AG10803 (cell line): ENCODE results near the gene ARID3A.

Experiments used
- DNase-seq: peaks from one replicate; pipeline ENCODE4 v3.0.0; 2010; ENCODE audit warnings: low read depth
- H3K4me3 ChIP-seq: 2 replicates; pipeline ENCODE4 v1.5.1; 2011; ENCODE audit warnings: mild to moderate bottlenecking, low read length, control low read depth
- TF ChIP-seq, protein P1 (sequence below): conservative IDR thresholded peaks from 2 replicates; pipeline ENCODE4 v1.5.1; 2011; ENCODE audit warnings: mild to moderate bottlenecking, low read length, control low read depth, inconsistent platforms

ARID3A gene

DNA sequence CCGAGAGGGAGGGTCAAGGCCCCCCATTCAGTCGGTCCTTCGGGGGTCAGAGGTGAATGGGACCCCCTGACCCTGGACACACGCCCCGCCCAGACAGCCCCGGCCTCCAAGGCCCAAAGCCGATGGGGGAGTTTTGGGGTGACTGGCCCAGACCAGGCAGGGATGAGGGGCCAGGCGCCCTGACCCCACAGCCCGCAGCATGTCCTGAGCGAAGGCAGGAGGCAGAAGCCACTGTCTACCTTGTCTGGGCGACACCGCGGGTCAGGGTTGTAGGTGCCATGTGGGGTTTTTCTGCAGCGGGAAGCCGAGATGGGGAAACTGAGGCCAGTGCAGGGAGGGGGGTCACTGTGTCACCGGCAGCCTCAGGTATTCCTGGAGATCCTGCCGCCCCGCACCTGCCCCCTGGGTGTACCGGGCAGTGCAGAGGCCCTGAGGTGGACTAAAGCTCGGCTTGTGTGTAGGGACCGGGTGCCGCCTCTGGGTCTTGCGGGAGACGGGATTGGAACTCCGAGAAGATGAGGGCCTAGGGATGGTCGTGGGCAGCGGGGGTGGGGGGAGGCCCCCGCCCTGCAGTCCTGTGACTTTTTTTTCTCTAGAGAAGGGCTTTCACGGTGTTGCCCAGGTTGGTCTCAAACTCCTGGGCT lies 8.5 kb downstream of the ARID3A start:
- DNase-seq = no peak
- no peak overlapping the region for H3K4me3 ChIP-seq
- TF ChIP-seq, protein P1, sequence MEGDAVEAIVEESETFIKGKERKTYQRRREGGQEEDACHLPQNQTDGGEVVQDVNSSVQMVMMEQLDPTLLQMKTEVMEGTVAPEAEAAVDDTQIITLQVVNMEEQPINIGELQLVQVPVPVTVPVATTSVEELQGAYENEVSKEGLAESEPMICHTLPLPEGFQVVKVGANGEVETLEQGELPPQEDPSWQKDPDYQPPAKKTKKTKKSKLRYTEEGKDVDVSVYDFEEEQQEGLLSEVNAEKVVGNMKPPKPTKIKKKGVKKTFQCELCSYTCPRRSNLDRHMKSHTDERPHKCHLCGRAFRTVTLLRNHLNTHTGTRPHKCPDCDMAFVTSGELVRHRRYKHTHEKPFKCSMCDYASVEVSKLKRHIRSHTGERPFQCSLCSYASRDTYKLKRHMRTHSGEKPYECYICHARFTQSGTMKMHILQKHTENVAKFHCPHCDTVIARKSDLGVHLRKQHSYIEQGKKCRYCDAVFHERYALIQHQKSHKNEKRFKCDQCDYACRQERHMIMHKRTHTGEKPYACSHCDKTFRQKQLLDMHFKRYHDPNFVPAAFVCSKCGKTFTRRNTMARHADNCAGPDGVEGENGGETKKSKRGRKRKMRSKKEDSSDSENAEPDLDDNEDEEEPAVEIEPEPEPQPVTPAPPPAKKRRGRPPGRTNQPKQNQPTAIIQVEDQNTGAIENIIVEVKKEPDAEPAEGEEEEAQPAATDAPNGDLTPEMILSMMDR = no peak

DNA sequence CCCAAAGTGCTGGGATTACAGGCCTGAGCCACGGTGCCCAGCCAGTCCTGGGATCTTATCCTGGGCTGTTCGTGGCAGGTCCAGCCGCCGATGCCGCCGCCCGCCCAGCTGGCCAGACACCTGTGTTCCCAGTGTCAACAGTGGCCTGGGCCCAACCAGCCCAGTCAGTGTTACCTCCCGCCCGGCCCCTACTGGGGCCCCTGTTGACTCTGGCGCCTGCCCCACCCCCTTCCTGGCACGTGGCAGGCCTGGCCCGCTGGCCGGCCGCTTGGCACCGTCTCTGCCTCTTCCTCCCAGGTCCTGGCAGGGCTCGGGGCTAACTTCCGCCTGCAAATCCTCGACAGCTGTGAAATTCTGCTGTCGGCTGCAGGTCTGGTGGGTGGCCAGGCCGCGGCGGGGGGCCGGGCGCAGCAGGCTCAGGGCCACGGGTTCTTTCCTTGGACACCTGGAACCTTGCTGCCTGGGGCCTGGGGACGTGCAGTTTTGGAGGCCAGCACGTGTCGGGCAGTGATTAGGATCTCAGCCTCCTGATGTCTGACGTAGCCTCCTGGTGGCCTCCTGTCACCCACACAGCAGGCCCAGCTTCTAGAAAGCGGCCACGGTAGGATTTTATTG lies 9.1 kb downstream of the ARID3A start:
- DNase-seq = peak; percentile 76
- no peak overlapping the region for H3K4me3 ChIP-seq
- TF ChIP-seq, protein P1 = 0 out of 2 replicates have a peak, but pooled peaks have one; percentile 5

DNA sequence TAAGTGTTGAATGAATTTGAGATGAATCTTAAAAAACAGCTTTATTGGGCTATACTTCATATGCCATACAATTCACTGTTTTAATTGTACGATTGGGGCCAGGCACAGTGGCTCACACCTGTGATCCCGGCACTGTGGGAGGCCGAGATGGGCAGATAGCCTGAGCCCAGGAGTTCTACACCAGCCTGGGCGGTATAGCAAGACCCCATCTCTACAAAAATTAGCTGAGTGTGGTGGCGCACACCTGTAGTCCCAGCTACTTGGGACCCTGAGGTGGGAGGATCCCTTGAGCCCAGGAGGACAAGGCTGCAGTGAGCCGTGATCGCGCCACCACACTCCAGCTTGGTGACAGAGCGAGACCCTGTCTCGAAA lies 10.3 kb downstream of the ARID3A start:
- H3K4me3 ChIP-seq = no peak overlapping the region
- TF ChIP-seq, protein P1 = no peak
- DNase-seq = no peak

DNA sequence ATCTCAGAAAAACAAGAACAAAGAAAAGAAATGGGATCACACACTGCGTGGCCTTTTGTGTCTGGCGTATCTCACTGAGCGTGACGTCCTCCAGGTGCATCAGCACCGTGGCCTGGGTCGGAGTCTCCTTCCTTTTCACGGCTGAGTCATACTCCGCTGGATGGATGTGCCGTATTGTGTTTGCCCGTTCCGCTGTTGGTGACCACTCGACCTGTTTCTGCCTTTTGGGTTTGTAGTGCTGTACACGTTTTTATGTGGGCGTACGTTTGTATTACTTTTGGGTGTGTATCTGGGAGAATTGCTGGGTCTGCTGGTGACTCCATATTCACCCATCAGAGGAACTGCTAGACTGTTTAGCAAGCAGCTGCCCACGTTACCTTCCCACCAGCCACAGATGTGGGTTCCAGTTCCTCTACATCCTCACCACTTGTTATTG lies 11.4 kb downstream of the ARID3A start:
- no peak overlapping the region for H3K4me3 ChIP-seq
- TF ChIP-seq, protein P1 = no peak
- DNase-seq = no peak

DNA sequence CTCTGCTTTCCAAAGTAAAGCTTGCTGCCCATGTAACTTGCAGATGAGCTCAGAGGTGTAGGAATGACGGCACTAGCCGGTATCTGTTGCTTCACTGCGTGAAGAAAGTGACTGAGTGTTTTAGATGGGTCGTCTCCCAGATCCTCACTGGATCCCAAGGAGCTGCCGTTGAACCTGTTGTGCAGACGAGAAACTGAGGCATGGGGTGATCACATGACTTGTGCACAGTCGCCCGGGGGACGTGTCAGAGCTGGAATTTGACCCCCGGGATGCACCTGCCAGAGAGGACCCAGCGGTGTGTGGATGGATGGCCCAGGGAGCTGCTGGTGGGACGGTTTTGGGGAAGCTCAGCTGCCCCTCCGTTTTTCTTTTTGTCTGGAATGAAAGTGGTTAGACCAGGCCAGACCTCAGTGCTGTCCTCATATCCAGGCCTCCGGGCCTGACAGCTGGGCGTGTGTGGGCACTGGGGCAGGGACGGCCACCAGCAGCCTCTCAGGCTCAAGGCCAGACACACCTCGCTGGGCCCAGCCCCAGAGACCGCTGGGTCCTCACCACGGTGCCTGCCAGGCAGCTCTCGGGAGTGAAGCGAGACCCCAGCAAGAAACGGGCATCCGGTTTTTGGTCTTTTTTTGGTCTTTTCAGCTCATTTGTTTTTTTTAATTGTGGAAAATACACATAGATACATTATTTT lies 12.5 kb downstream of the ARID3A start:
- no peak for DNase-seq
- H3K4me3 ChIP-seq = no peak overlapping the region
- TF ChIP-seq, protein P1 = no peak

DNA sequence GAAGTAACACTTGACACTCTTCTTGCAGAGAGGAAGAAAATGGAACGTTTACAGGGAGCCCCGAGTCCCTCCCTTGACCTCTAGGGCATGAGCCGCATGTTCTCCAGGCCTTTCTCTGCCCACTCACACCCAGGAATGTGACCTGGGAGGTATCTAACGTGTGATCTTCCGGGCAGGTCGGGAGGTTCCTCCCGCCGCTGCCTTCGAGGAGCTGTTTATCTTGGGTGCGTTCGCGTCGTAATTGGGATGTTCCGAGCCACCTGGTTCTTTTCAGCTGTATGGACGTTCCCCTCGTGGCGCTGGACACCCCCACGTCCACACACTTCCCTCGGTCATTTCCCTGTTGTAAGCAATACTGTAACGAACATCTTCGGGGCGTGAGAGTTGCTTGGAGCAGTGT lies 13.6 kb downstream of the ARID3A start:
- TF ChIP-seq, protein P1 = no peak
- H3K4me3 ChIP-seq = no peak overlapping the region
- no peak for DNase-seq

DNA sequence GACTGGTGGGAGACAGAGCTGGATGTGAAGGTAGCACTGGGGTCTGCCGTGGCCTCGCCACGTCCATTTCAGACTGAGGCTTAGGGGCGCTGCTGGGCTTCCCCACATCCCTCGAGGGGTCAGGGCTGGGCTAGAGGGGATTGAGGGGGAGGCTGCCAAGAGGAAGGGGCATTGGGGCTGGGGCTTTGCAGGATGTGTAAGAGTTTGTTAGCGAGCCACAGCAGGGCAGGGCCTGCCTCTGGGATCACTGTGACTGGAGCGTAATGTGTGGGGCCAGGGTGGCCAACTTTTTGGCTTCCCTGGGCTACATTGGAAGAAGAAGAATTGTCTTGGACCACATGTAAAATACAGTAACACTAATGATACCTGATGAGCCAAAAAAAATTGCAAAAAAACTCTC lies 14.1 kb downstream of the ARID3A start:
- no peak overlapping the region for H3K4me3 ChIP-seq
- no peak for DNase-seq
- TF ChIP-seq, protein P1 = no peak
